ENCODE results near the gene ACCS. TPM values are rescaled to one million over a fixed set of nuclear protein-coding genes. Genes with fewer than 3 reads are reported as not detected.

Gene ACCS
- total and polyA plus RNA-seq, 9 of the 15 experiments (the other 6 are each of a cell fraction or from before 2014, with no cell fraction given), result 4.2 to 25.9 (median 16.3) TPM

GRCh38 chr11:44065841-44066731 lies at the start of gene ACCS (continued):
- TF ChIP-seq PATZ1 (CRISPR knock-in tag; IDR thresholded peaks at IDR 0.05; ENCODE audit: borderline replicate concordance) (no peak), HDAC2 (IDR thresholded peaks at IDR 0.05) (peak; percentile 88), SMAD2 (IDR thresholded peaks at IDR 0.05; ENCODE audit: low read depth, low read length) (no peak), SMC3 (conservative IDR thresholded peaks at IDR 0.05; ENCODE audit: insufficient read depth, low read depth, low read length) (no peak), FOXO4 (CRISPR knock-in tag; IDR thresholded peaks at IDR 0.05) (no peak), PTBP1 (IDR thresholded peaks at IDR 0.05; ENCODE audit: low read depth, low read length) (0 out of 2 replicates have a peak, but pooled peaks have one; percentile 55), ZBTB12 (CRISPR knock-in tag; IDR thresholded peaks at IDR 0.05) (no peak), CHAMP1 (IDR thresholded peaks at IDR 0.05) (peak; percentile 62), TRIM25 (IDR thresholded peaks at IDR 0.05; ENCODE audit: borderline replicate concordance) (no peak), FOXK1 (CRISPR knock-in tag; IDR thresholded peaks at IDR 0.05; ENCODE audit: borderline replicate concordance) (peak; percentile 61; the same call in 1 of the 2 replicates), ILK (tag; IDR thresholded peaks at IDR 0.05; ENCODE audit: borderline replicate concordance, low read depth) (no peak), ZNF184 (CRISPR knock-in tag; IDR thresholded peaks at IDR 0.05) (no peak), CREB1 (IDR thresholded peaks at IDR 0.05) (peak; percentile 69), CREB1 (CRISPR knock-in tag; IDR thresholded peaks at IDR 0.05) (peak; percentile 77), WHSC1 (IDR thresholded peaks at IDR 0.05; ENCODE audit: low read length) (no peak), HNRNPH1 (optimal IDR thresholded peaks at IDR 0.05; ENCODE audit: low read depth, low read length) (no peak), NRF1 (conservative IDR thresholded peaks at IDR 0.05 in 1 of 2, IDR thresholded peaks at IDR 0.05 in 1 of 2) (peak; percentile 62 to 68), DDX20 (tag; IDR thresholded peaks at IDR 0.05; ENCODE audit: low read depth) (no peak)
